K562 (cell line): Measurements from ENCODE around the gene NUDCD3.

Experiments
- AFF4 ChIP-seq: sonication (generic); formaldehyde crosslinking; IDR thresholded peaks from 2 replicates; pipeline ENCODE4 v1.8.0; 2023; ENCODE audit warnings: mild to moderate bottlenecking, missing genetic modification reagents
- ARID4B ChIP-seq: sonication (generic); formaldehyde crosslinking; IDR thresholded peaks from 2 replicates; pipeline ENCODE4 v1.8.0; 2022; ENCODE audit warnings: mild to moderate bottlenecking, missing genetic modification reagents
- ATF3 ChIP-seq, 2 experiments: fragments of 450-650 bp in 1 of 2; sonication (generic) in 1 of 2; formaldehyde crosslinking in 1 of 2; IDR thresholded peaks in 1 of 2; conservative IDR thresholded peaks in 1 of 2; 2 replicates each; pipeline versions ENCODE4 v1.6.1 to v1.8.1; 2016 to 2023; ENCODE audit warnings: mild to moderate bottlenecking in 2 of 2, moderate library complexity in 2 of 2, inconsistent platforms in 1 of 2, missing genetic modification reagents in 1 of 2
- CBFA2T2 ChIP-seq: fragments of 450-650 bp; conservative IDR thresholded peaks from 2 replicates; pipeline ENCODE4 v1.6.1; 2017; ENCODE audit warnings: mild to moderate bottlenecking
- CTCF ChIP-seq, 3 experiments: IDR thresholded peaks in 2 of 3; conservative IDR thresholded peaks in 1 of 3; 2 replicates each; pipeline ENCODE4 v1.5.1; 2011 to 2012; ENCODE audit warnings: low read length in 3 of 3, mild to moderate bottlenecking in 3 of 3, control low read depth in 2 of 3, improper control_type of control experiment in 1 of 3, inconsistent platforms in 1 of 3, low read depth in 1 of 3, mixed read lengths in 1 of 3, moderate library complexity in 1 of 3; ENCODE audit not compliant: insufficient read depth in 2 of 3
- EZH2 ChIP-seq: IDR thresholded peaks from 2 replicates; pipeline ENCODE4 v1.6.1; 2012; ENCODE audit warnings: low read depth, mild to moderate bottlenecking, inconsistent platforms, low read length, borderline replicate concordance
- HDAC2 ChIP-seq: fragments of 450-650 bp; IDR thresholded peaks from 2 replicates; pipeline ENCODE4 v1.6.1; 2016; ENCODE audit warnings: mild to moderate bottlenecking
- HMBOX1 ChIP-seq: sonication (generic); IDR thresholded peaks from 2 replicates; pipeline ENCODE4 v1.6.1; 2016
- ILF3 ChIP-seq: fragments of 450-650 bp; IDR thresholded peaks from 2 replicates; pipeline ENCODE4 v1.6.1; 2018; ENCODE audit warnings: antibody characterized with exemption, mild to moderate bottlenecking, moderate library complexity, borderline replicate concordance
- NR2F6 ChIP-seq: fragments of 450-650 bp; formaldehyde crosslinking; IDR thresholded peaks from 2 replicates; pipeline ENCODE4 v1.4.0; 2020; ENCODE audit warnings: mild to moderate bottlenecking
- POLR2A ChIP-seq: fragments of 450-650 bp; conservative IDR thresholded peaks from 2 replicates; pipeline ENCODE4 v1.6.1; 2016
- USF1 ChIP-seq: sonication (generic); formaldehyde crosslinking; IDR thresholded peaks from 2 replicates; pipeline ENCODE4 v1.9.0; 2022; ENCODE audit warnings: mild to moderate bottlenecking, missing genetic modification reagents
- ZBTB33 ChIP-seq: sonication (generic); formaldehyde crosslinking; IDR thresholded peaks from 2 replicates; pipeline ENCODE4 v1.8.1; 2023; ENCODE audit warnings: mild to moderate bottlenecking, missing genetic modification reagents

- TF ChIP-seq USF1 (CRISPR knock-in tag) (no peak), NR2F6 (CRISPR knock-in tag) (no peak), CTCF (IDR thresholded peaks at IDR 0.05 in 2 of 3, conservative IDR thresholded peaks at IDR 0.05 in 1 of 3; ENCODE audit: insufficient read depth in 2 of 3, low read depth in 1 of 3, low read length in 3 of 3) (no peak), ZBTB33 (CRISPR knock-in tag) (no peak), ARID4B (no peak), POLR2A (no peak), HMBOX1 (no peak), ATF3 (IDR thresholded peaks at IDR 0.05) (no peak), ATF3 (CRISPR knock-in tag; conservative IDR thresholded peaks at IDR 0.05) (no peak), EZH2 (no peak), CBFA2T2 (no peak), AFF4 (CRISPR knock-in tag) (no peak; the same call in 1 of the 2 replicates), ILF3 (no peak), HDAC2 (no peak)
Measured at GRCh38 chr7:44489955-44490350, 505 bp downstream of the NUDCD3 start.
